HCT116 (cell line): ENCODE results near the gene FAAP100.

ENCODE experiments used
- CBX3 ChIP-seq: IDR thresholded peaks from 2 replicates; pipeline ENCODE4 v1.6.1; 2012; ENCODE audit warnings: low read depth
- EZH2 ChIP-seq: fragments of 200-600 bp; sonication (generic); IDR thresholded peaks from 2 replicates; pipeline ENCODE4 v1.6.1; 2017; ENCODE audit warnings: antibody characterized with exemption, mixed run types
- EZH2phosphoT487 ChIP-seq: fragments of 200-600 bp; IDR thresholded peaks from 2 replicates; pipeline ENCODE4 v1.6.1; 2018; ENCODE audit warnings: antibody characterized with exemption, borderline replicate concordance
- FOSL1 ChIP-seq: IDR thresholded peaks from 2 replicates; pipeline ENCODE4 v1.6.1; 2012; ENCODE audit warnings: low read depth
- JUND ChIP-seq: IDR thresholded peaks from 2 replicates; pipeline ENCODE4 v1.6.1; 2012
- POLR2A ChIP-seq: IDR thresholded peaks from 2 replicates; pipeline ENCODE4 v1.7.0; 2011; ENCODE audit warnings: borderline replicate concordance; ENCODE audit not compliant: insufficient read depth, insufficient read length; ENCODE audit errors: extremely low read depth
- POLR2AphosphoS5 ChIP-seq: IDR thresholded peaks from 2 replicates; pipeline ENCODE4 v1.6.1; 2011; ENCODE audit warnings: mild to moderate bottlenecking, low read depth, low read length, moderate library complexity
- RAD21 ChIP-seq: IDR thresholded peaks from 2 replicates; pipeline ENCODE4 v1.6.1; 2012; ENCODE audit warnings: low read depth, mild to moderate bottlenecking
- SP1 ChIP-seq: IDR thresholded peaks from 2 replicates; pipeline ENCODE4 v1.6.1; 2012; ENCODE audit warnings: low read depth
- YY1 ChIP-seq: IDR thresholded peaks from 2 replicates; pipeline ENCODE4 v1.6.1; 2011; ENCODE audit warnings: low read length, low read depth, moderate library complexity, mild to moderate bottlenecking; ENCODE audit not compliant: insufficient replicate concordance; ENCODE audit errors: extremely low read depth
- ZNF274 ChIP-seq: fragments of 200-500 bp; sonication (Bioruptor generic); IDR thresholded peaks from 2 replicates; pipeline ENCODE4 v1.6.1; 2014; ENCODE audit warnings: mild to moderate bottlenecking, low read depth, low read length, inconsistent platforms
- TF ChIP-seq, protein P1 (sequence below), 3 experiments: fragments of 200-600 bp in 1 of 3; sonication (generic) in 1 of 3; IDR thresholded peaks in 2 of 3; conservative IDR thresholded peaks in 1 of 3; 2 replicates each; pipeline ENCODE4 v1.5.1; 2012 to 2017; ENCODE audit warnings: low read depth in 2 of 3, low read length in 2 of 3, antibody characterized with exemption in 1 of 3, borderline replicate concordance in 1 of 3, control low read depth in 1 of 3, mild to moderate bottlenecking in 1 of 3, mixed read lengths in 1 of 3, mixed run types in 1 of 3, moderate library complexity in 1 of 3; ENCODE audit not compliant: insufficient read depth in 1 of 3
- TF ChIP-seq, protein P2 (sequence below): IDR thresholded peaks from 2 replicates; pipeline ENCODE4 v1.6.1; 2012
- TF ChIP-seq, protein P3 (sequence below): IDR thresholded peaks from 2 replicates; pipeline ENCODE4 v1.6.1; 2012

DNA sequence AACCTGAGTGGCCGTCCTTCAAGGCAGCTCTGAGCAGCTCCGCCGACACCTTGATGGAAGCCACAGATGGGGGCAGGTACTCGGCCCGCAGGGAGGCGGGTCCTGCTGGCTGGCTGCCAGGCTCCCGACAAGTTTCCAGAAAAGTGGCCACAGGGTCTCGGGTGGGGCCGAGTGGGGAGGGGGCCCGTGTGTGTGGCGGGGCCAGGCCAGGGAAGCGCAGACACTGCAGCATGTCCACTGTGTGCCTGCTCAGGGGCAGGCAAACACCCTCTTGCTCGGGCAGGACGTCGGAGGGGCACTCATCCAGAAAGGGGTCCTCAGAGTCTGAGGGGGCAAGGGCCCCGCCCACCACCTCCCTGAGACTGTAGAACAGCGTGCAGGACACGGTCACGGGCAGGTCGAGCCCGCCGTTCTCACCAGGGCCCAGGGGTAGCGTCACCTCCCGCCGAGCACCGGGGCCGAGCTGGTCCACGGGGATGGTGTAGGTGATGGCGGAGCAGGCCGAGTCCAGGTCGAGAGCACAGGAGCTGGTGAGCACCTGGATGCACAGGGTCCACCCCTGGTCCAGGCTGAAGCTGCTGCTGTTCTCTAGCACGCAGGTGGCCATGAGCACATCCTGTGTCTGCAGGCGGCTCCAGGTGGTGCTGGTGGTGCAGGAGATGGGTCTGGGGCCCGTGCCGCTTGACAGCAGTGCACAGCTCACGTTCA, 5.1 kb downstream of the FAAP100 start:
- TF ChIP-seq, protein P1, sequence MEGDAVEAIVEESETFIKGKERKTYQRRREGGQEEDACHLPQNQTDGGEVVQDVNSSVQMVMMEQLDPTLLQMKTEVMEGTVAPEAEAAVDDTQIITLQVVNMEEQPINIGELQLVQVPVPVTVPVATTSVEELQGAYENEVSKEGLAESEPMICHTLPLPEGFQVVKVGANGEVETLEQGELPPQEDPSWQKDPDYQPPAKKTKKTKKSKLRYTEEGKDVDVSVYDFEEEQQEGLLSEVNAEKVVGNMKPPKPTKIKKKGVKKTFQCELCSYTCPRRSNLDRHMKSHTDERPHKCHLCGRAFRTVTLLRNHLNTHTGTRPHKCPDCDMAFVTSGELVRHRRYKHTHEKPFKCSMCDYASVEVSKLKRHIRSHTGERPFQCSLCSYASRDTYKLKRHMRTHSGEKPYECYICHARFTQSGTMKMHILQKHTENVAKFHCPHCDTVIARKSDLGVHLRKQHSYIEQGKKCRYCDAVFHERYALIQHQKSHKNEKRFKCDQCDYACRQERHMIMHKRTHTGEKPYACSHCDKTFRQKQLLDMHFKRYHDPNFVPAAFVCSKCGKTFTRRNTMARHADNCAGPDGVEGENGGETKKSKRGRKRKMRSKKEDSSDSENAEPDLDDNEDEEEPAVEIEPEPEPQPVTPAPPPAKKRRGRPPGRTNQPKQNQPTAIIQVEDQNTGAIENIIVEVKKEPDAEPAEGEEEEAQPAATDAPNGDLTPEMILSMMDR (IDR thresholded peaks at IDR 0.05 in 2 of 3, conservative IDR thresholded peaks at IDR 0.05 in 1 of 3; ENCODE audit: borderline replicate concordance in 1 of 3, insufficient read depth in 1 of 3, low read depth in 2 of 3, low read length in 2 of 3) = no peak
- TF ChIP-seq EZH2 (no peak), POLR2A (no peak), YY1 (no peak), JUND (no peak), POLR2AphosphoS5 (no peak), ZNF274 (no peak), FOSL1 (no peak), RAD21 (no peak), CBX3 (no peak), EZH2phosphoT487 (no peak), SP1 (no peak)
- TF ChIP-seq, protein P2, sequence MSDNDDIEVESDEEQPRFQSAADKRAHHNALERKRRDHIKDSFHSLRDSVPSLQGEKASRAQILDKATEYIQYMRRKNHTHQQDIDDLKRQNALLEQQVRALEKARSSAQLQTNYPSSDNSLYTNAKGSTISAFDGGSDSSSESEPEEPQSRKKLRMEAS = no peak
- TF ChIP-seq, protein P3, sequence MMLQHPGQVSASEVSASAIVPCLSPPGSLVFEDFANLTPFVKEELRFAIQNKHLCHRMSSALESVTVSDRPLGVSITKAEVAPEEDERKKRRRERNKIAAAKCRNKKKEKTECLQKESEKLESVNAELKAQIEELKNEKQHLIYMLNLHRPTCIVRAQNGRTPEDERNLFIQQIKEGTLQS = no peak
